ENCODE measurements around the gene ADGRG3.

ADGRG3 gene

DNA sequence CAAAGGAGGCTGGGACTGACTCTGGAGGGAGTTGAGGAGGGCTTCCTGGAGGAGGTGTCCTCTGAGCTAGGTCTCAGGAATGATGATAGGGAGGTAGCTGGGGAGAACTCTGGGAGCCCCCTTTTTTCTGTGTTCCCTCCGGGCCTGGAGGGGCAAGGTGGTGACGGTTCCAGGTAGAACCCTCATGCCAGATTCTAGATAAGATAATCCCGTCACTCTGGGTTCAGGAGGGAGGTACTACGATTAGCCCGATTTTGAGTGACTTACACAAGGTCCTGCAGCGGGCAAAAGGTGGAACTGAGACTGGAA is 18.7 kb upstream of the ADGRG3 start:
- Mint-ChIP-seq H3K4me3 (no peak overlapping the region), H3K27me3 (peaks cover 17% of the 10 kb centered on the region)
- no peak for ATAC-seq

DNA sequence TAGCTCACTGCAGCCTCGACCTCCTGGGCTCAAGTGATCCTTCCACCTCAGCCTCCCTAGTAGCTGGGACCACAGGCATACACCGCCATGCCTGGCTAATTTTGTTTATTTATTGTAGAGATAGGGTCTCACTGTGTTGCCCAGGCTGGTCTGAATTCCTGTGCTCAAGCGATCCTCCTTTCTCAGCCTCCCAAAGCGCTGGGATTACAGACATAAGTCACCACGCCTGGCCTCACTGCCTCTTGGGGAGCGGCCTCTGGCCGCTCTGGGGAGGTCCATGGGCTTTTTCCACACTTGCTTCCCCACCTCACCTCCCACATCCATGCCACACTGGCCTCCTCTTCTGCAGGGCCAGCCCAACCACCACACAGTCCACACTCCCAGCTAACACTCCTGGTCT is 18.3 kb upstream of the ADGRG3 start:
- H3K36me3 Mint-ChIP-seq, result no peaks in the 10 kb centered on the region
- H3K27ac Mint-ChIP-seq, result no peak overlapping the region
- no peak overlapping the region for H3K4me3 Mint-ChIP-seq
- H3K9me3 Mint-ChIP-seq, result no peaks in the 10 kb centered on the region
- H3K4me1 Mint-ChIP-seq, result peaks cover 28% of the 10 kb centered on the region
- peaks cover 17% of the 10 kb centered on the region for H3K27me3 Mint-ChIP-seq
- no peak for ATAC-seq

More for the DNA sequence above, 18.7 kb upstream of the ADGRG3 start:
- Mint-ChIP-seq H3K36me3 (no peaks in the 10 kb centered on the region), H3K9me3 (no peaks in the 10 kb centered on the region), H3K4me1 (peaks cover 28% of the 10 kb centered on the region), H3K27ac (no peak overlapping the region)

DNA sequence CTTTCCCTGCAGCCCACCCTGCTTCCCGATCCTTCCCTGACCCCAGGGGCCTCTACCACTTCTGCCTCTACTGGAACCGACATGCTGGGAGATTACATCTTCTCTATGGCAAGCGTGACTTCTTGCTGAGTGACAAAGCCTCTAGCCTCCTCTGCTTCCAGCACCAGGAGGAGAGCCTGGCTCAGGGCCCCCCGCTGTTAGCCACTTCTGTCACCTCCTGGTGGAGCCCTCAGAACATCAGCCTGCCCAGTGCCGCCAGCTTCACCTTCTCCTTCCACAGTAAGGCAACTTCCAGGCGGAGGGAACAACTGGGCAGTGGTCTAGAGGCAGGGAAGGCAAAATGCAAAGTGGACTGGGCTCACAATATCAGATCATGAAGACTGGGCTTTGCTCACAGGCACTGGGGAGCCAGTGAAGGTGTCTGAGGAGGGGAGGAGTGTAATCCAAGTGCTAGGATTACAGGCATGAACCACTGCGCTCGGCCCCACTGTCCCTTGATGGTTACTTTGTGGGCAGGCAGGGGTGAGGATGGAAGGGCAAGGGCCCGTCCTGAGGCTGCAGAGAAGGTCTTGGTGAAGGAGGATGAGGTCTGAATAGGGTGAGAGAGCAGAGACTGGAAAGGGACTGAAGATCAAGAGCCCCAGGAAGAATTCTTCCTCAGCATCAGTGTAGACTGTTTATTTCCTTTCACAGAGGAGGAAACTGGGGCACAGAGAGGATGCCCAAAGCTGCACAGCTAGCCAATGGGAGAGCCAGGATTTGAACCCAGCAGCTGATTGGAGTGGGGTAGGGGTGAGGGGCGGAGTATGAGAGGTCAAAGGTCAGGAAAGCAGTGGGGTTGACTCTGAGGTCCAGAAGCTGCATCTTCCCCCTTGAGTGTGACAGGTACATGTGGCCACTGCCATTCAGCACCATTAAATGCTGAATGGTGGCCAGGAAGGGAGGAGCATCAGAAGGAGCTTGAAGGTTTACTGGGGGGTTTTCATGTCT is 16.5 kb upstream of the ADGRG3 start:
- peaks cover 26% of the 10 kb centered on the region for H3K4me1 Mint-ChIP-seq
- H3K4me3 Mint-ChIP-seq, result no peak overlapping the region
- H3K36me3 Mint-ChIP-seq, result no peaks in the 10 kb centered on the region
- no peaks in the 10 kb centered on the region for H3K9me3 Mint-ChIP-seq
- no peak overlapping the region for H3K27ac Mint-ChIP-seq
- ATAC-seq, result no peak
- peaks cover 17% of the 10 kb centered on the region for H3K27me3 Mint-ChIP-seq

DNA sequence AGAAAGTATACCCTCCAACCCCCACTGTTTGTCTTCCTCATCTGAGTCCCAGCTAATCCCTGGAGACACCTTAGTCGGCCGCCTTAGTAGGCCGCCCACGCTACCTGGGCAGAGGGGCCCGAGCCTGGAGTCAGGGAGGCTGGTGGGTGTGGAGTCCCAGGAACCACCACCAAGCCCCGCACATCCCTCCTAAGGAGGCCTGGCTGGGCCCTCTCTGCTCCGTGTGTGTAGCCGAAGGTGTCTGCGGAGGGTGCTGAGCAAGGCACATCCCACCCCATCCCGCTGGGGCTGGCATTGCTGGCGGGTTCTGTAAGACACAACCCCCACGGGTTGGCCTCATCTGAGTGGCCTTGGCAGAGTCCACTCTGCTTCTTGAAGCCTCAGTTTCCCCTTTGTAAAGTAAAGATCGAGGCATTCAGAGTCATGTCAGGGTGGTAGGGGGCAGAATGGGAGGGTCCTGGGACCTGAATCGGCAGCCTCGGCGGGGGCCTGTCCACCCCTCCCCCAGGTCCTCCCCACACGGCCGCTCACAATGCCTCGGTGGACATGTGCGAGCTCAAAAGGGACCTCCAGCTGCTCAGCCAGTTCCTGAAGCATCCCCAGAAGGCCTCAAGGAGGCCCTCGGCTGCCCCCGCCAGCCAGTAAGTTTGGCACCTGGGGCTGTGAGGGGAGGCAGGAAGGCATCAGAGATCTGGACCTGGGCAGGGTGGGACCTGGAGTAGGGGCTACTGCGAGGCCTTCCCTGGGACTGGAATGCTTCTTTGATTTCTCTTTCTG is 15.2 kb upstream of the ADGRG3 start:
- Mint-ChIP-seq H3K4me1 (peaks cover 14% of the 10 kb centered on the region), H3K27me3 (peaks cover 17% of the 10 kb centered on the region), H3K4me3 (no peak overlapping the region), H3K36me3 (no peaks in the 10 kb centered on the region), H3K9me3 (no peaks in the 10 kb centered on the region), H3K27ac (no peak overlapping the region)
- no peak for ATAC-seq

DNA sequence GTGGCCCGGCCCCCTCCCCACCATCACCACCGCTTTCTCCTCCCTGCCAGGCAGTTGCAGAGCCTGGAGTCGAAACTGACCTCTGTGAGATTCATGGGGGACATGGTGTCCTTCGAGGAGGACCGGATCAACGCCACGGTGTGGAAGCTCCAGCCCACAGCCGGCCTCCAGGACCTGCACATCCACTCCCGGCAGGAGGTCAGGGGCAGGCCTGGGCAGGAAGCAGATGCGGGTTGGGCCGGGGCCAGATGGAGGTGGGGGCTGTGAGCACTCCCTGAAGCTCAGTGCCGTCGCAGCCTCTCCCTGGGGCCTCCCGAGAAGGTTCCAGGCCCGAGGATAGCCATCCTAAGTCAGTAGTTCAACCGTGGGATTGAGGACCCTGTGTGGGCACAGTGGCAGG is 14.2 kb upstream of the ADGRG3 start:
- ATAC-seq, result no peak
- Mint-ChIP-seq H3K27ac (no peak overlapping the region), H3K27me3 (peaks cover 17% of the 10 kb centered on the region), H3K4me1 (peaks cover 3% of the 10 kb centered on the region), H3K9me3 (no peaks in the 10 kb centered on the region), H3K36me3 (no peaks in the 10 kb centered on the region), H3K4me3 (no peak overlapping the region)

DNA sequence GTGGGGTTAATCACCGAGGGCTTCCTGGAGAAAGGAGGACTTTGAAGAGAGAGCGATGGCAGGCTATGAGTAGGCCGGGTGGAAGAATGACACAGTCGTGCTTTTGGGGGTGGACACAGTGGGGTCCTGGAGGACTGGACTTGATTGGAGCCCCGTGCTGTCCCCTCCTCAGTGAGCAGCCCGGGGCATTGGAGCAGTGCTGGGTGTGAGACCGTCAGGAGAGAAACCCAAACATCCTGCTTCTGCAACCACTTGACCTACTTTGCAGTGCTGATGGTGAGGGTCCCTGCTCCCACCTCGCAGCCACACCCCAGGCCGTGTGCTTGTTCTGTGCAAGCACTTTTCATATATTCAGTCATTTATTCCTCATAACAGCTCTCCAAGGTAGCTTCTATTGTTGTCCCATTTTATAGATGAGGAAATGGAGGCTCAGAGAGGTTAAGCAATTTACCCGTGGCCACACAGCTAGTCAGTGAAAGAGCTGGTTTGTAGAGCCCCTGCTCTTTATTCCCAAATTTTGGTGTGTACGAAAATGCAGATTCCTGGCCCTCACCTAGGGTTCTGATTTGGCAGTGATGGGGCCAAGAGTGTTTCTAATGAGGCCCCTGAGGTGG is 11.7 kb upstream of the ADGRG3 start:
- no peak for ATAC-seq
- Mint-ChIP-seq H3K27me3 (peaks cover 10% of the 10 kb centered on the region), H3K9me3 (no peaks in the 10 kb centered on the region), H3K36me3 (no peaks in the 10 kb centered on the region), H3K27ac (no peak overlapping the region), H3K4me1 (no peaks in the 10 kb centered on the region), H3K4me3 (no peak overlapping the region)

DNA sequence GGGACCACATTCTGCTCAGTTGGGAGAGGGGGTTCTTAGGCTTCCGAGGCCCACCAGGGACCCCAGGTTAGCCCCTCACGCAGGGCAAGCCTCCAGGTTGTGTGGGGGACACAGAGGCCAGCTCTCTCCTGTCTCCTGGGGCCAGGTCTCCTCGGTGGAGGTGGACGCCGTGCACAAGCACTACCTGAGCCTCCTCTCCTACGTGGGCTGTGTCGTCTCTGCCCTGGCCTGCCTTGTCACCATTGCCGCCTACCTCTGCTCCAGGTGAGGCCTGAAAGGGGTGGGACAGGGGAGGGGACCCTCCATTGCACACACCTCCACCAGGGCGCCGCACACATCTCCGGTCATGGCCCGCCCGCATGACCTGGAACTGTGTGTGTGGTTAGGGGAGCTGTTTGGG is 10.9 kb upstream of the ADGRG3 start:
- Mint-ChIP-seq H3K4me1 (no peaks in the 10 kb centered on the region), H3K9me3 (peaks cover 3% of the 10 kb centered on the region), H3K27me3 (peaks cover 10% of the 10 kb centered on the region), H3K36me3 (no peaks in the 10 kb centered on the region), H3K4me3 (no peak overlapping the region), H3K27ac (no peak overlapping the region)
- ATAC-seq, result no peak

DNA sequence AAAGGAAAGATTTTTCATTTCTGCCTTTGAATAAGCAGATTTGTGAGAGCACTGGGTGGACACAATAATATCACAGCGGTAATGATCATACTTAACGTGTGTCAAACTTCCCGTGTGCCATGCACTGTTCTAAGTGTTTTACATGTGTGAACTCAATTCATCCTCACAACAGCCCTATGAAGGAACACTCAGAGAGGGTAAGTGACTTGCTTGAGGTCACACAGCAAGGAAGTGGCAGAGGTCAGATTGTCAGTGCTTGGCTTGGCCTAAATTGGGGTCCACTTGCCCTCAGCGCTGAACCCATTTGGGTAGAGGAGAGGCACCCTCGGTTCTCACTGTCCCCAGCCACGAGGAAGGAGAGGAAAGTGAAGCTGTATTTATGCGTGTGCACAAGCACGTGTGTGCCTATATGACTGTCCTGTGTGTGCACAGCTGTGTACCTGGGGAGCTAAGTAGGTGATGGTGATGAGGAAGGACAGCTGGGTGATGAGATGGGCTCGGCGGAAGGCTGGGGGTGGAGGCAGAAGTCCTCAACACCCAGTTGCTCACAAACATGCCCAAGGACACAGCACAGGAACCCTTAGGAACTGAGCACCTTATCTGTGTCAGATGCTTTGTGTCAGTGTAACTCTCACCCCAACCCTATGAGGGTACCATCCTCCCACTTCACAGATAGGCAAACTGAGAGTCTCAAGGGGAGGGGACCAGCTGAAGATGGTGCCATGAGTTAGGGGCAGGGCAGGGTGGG is 9.8 kb upstream of the ADGRG3 start:
- Mint-ChIP-seq H3K36me3 (no peaks in the 10 kb centered on the region), H3K4me3 (no peak overlapping the region), H3K27ac (no peak overlapping the region), H3K4me1 (no peaks in the 10 kb centered on the region), H3K9me3 (peaks cover 3% of the 10 kb centered on the region), H3K27me3 (peaks cover 9% of the 10 kb centered on the region)
- ATAC-seq, result no peak

DNA sequence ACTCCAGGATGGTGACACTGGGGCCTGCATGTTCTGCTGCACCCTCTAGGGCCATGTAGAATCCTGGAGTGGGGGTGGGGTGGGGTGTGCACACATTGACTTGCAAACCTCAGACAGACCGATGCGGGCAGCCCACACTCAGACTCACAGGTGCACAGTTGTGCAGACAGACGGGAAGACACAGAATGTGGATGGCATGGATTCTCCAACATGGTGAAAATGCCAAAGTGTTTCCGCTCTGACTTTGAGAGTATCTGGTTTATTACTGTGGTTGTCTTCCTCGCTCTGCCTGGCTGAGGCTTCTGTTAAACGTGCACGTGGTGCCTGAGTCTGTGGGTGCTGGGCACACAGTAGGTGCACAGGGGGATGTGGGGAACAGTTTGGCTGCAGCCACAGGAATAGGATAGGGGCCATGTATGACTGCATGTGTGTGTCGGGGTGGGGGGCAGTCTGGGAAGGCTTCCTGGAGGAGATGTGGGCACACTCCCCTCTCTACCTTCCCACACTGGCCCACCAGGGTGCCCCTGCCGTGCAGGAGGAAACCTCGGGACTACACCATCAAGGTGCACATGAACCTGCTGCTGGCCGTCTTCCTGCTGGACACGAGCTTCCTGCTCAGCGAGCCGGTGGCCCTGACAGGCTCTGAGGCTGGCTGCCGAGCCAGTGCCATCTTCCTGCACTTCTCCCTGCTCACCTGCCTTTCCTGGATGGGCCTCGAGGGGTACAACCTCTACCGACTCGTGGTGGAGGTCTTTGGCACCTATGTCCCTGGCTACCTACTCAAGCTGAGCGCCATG is 9.0 kb upstream of the ADGRG3 start:
- Mint-ChIP-seq H3K4me3 (no peak overlapping the region), H3K27me3 (peaks cover 1% of the 10 kb centered on the region), H3K27ac (no peak overlapping the region), H3K9me3 (peaks cover 3% of the 10 kb centered on the region), H3K4me1 (no peaks in the 10 kb centered on the region), H3K36me3 (no peaks in the 10 kb centered on the region)
- no peak for ATAC-seq

DNA sequence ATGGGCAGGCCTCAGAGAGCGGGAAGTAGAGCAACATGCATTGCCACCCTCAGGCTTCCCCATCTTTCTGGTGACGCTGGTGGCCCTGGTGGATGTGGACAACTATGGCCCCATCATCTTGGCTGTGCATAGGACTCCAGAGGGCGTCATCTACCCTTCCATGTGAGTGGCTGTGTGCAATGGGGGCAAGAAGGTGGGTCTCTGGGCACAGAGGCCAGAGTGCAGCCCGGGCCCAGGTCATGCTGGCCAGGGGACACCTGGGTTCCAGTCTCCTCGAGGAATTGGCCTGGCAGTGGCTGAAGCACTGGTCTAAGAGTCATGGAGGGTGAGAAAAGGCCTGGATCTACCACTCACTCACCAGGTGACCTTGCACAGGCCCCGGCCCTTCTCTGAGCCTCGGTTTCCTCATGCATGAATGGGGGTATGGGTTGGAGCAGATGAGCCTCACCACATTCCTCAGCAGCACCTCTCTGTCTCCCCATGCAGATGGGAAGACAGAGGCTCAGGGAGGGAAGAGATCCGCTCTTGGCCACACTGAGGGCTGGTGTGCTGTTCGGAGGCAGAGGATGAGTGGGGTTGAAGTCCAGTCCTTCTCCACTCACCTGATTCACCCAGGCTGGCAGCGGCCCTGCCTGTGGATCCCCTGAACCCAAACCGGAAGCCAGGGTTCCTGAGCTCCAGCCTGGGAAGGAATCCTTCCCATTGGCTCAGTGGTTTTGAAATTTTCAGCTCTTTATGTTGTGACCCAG is 7.2 kb upstream of the ADGRG3 start:
- Mint-ChIP-seq H3K36me3 (no peaks in the 10 kb centered on the region), H3K27ac (no peak overlapping the region), H3K27me3 (no peaks in the 10 kb centered on the region), H3K9me3 (peaks cover 3% of the 10 kb centered on the region), H3K4me1 (no peaks in the 10 kb centered on the region), H3K4me3 (no peak overlapping the region)
- ATAC-seq, result no peak

DNA sequence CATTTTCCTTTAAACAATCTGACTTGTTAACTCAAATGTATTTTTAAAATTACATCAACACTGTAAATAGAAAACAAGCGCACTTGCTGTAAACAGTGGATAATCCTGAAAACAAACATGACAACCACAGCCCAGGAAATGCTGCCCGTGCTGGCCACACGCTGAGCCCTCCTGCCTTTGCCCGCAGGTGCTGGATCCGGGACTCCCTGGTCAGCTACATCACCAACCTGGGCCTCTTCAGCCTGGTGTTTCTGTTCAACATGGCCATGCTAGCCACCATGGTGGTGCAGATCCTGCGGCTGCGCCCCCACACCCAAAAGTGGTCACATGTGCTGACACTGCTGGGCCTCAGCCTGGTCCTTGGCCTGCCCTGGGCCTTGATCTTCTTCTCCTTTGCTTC is 6.6 kb upstream of the ADGRG3 start:
- H3K4me1 Mint-ChIP-seq, result no peaks in the 10 kb centered on the region
- no peaks in the 10 kb centered on the region for H3K36me3 Mint-ChIP-seq
- H3K9me3 Mint-ChIP-seq, result peaks cover 3% of the 10 kb centered on the region
- no peak overlapping the region for H3K27ac Mint-ChIP-seq
- H3K4me3 Mint-ChIP-seq, result no peak overlapping the region
- H3K27me3 Mint-ChIP-seq, result no peaks in the 10 kb centered on the region
- ATAC-seq, result no peak

DNA sequence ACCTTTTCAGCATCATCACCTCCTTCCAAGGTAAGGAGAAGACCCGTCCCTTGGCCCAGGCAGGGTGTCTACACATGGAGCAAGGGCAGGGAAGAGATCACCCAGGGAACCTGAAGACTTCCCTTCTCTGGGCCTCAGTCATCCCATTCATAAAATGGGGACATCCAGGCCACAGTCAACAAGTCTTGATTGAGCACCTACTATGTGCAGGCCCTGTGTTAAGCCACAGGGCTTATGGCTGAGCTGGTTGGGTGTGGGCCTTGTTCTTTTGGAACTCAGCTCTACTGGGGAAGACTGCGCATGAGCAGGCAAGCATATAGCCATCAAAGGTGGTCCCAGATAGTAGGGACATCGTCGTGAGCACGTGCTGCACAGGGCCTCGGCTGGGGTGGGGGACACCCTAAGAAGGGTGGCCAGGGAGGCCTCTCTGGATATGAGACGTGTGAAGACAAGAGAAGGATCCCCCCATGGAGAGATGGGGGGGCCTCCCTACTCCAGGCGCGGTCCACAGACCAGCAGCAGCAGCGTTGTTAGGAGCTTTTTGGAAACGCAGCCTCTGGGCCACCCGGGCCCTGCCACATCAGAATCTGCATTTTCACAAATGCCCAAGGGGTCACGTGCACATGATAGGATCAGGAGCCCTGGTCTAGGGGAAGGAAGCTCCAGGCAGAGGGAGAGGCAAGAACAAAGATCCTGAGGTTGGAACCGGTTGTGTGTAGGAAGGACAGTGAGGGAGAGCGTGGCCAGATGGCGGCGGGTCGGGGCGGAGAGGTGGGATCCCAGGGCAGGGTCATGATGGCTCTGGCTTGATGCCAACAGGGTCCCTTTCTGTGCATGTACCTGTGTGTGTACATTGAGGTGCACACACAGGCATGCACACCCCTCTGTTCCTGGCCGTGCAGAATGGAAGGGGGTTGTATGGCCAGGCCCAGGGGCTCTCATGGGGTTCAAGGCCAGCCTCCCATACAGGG is 5.9 kb upstream of the ADGRG3 start:
- Mint-ChIP-seq H3K9me3 (peaks cover 3% of the 10 kb centered on the region), H3K27ac (no peak overlapping the region), H3K27me3 (no peaks in the 10 kb centered on the region), H3K4me1 (no peaks in the 10 kb centered on the region), H3K36me3 (no peaks in the 10 kb centered on the region), H3K4me3 (no peak overlapping the region)
- ATAC-seq, result no peak

DNA sequence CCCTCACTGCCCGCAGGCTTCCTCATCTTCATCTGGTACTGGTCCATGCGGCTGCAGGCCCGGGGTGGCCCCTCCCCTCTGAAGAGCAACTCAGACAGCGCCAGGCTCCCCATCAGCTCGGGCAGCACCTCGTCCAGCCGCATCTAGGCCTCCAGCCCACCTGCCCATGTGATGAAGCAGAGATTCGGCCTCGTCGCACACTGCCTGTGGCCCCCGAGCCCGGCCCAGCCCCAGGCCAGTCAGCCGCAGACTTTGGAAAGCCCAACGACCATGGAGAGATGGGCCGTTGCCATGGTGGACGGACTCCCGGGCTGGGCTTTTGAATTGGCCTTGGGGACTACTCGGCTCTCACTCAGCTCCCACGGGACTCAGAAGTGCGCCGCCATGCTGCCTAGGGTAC is 4.7 kb upstream of the ADGRG3 start:
- Mint-ChIP-seq H3K36me3 (no peaks in the 10 kb centered on the region), H3K4me1 (no peaks in the 10 kb centered on the region), H3K27ac (no peak overlapping the region)

More for the DNA sequence above, 4.7 kb upstream of the ADGRG3 start:
- ATAC-seq, result no peak
- Mint-ChIP-seq H3K27me3 (peaks cover 2% of the 10 kb centered on the region), H3K9me3 (peaks cover 3% of the 10 kb centered on the region), H3K4me3 (no peak overlapping the region)
